MM.1S (cell line): Measurements from ENCODE around the gene LIN9.

ENCODE experiments used
- DNase-seq: peaks from one replicate; pipeline ENCODE4 v3.0.0-alpha.2; 2015
- H2AFZ ChIP-seq: fragments of 300-600 bp; sonication (generic); 2 replicates; pipeline ENCODE4 v1.6.0; 2016; ENCODE audit warnings: antibody characterized with exemption, low read length
- H3F3A ChIP-seq: fragments of 300-600 bp; sonication (generic); 2 replicates; pipeline ENCODE4 v1.6.1; 2016; ENCODE audit warnings: mild to moderate bottlenecking, antibody characterized with exemption, low read length, moderate library complexity, mixed read lengths; ENCODE audit not compliant: insufficient read depth
- H3K27ac ChIP-seq: fragments of 300-600 bp; sonication (generic); 2 replicates; pipeline ENCODE4 v1.5.1; 2016; ENCODE audit warnings: mild to moderate bottlenecking, low read length
- H3K27me3 ChIP-seq: fragments of 300-600 bp; sonication (generic); replicated peaks from 2 replicates; pipeline ENCODE4 v1.6.0; 2016; ENCODE audit warnings: low read length; ENCODE audit not compliant: insufficient read depth
- H3K36me3 ChIP-seq: fragments of 300-600 bp; sonication (generic); replicated peaks from 2 replicates; pipeline ENCODE4 v1.6.1; 2016; ENCODE audit warnings: mild to moderate bottlenecking, low read length, mixed read lengths; ENCODE audit not compliant: insufficient read depth
- H3K4me1 ChIP-seq: fragments of 300-600 bp; sonication (generic); 2 replicates; pipeline ENCODE4 v1.6.1; 2016; ENCODE audit warnings: low read length, mixed read lengths
- H3K4me2 ChIP-seq: fragments of 300-600 bp; sonication (generic); 2 replicates; pipeline ENCODE4 v1.6.0; 2016; ENCODE audit warnings: low read depth, low read length
- H3K4me3 ChIP-seq: fragments of 300-600 bp; sonication (generic); 2 replicates; pipeline ENCODE4 v1.5.1; 2016; ENCODE audit warnings: low read length, mixed read lengths
- H3K79me2 ChIP-seq: fragments of 300-600 bp; sonication (generic); 2 replicates; pipeline ENCODE4 v1.6.1; 2016; ENCODE audit warnings: mixed run types, low read length, mixed read lengths
- H3K9ac ChIP-seq: fragments of 300-600 bp; sonication (generic); 2 replicates; pipeline ENCODE4 v1.6.1; 2016; ENCODE audit warnings: low read length, mixed read lengths
- H3K9me2 ChIP-seq: fragments of 300-600 bp; sonication (generic); replicated peaks from 2 replicates; pipeline ENCODE4 v1.6.1; 2016; ENCODE audit warnings: mild to moderate bottlenecking, low read length, mixed read lengths; ENCODE audit not compliant: insufficient read depth
- H3K9me3 ChIP-seq: fragments of 300-600 bp; sonication (generic); replicated peaks from 2 replicates; pipeline ENCODE4 v1.6.1; 2016; ENCODE audit warnings: mild to moderate bottlenecking, low read length, mixed read lengths; ENCODE audit not compliant: insufficient read depth
- H4K20me1 ChIP-seq: fragments of 300-600 bp; sonication (generic); 2 replicates; pipeline ENCODE4 v1.6.1; 2016; ENCODE audit warnings: mild to moderate bottlenecking, low read length, moderate library complexity, mixed read lengths; ENCODE audit not compliant: insufficient read depth
- CTCF ChIP-seq: fragments of 300-600 bp; sonication (generic); IDR thresholded peaks from 2 replicates; pipeline ENCODE4 v1.5.1; 2016; ENCODE audit warnings: antibody characterized with exemption, low read length, mixed read lengths
- EZH2 ChIP-seq: fragments of 300-600 bp; sonication (generic); optimal IDR thresholded peaks from 2 replicates; pipeline ENCODE3; 2017; ENCODE audit warnings: low read depth, mild to moderate bottlenecking, antibody characterized with exemption, low read length, mixed read lengths
- EZH2phosphoT487 ChIP-seq: fragments of 300-600 bp; sonication (generic); IDR thresholded peaks from 2 replicates; pipeline ENCODE4 v1.6.1; 2018; ENCODE audit warnings: antibody characterized with exemption, low read length

The LIN9 gene

DNA sequence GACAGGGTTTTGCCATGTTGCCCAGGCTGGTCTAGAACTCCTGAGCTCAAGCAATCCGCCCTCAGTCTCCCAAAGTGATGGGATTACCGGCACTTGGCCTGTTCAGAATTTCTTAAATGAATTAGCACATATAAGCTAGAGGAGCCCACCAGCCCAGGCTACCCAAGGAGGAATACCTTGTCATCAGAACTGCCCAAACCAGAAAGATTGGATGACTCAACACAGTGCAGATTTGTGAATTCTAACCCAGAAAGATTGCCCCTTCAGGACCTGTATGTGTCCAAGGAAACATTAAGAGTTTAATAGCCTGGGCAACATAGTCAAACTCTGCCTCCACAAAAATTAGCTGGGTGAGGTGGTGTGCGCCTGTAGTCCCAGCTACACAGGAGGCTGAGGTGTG lies 14.0 kb upstream of the LIN9 start:
- Histone ChIP-seq H3K4me3 (no peak overlapping the region), H3K9ac (no peak overlapping the region), H3F3A (no peaks in the 10 kb centered on the region), H3K36me3 (no peaks in the 10 kb centered on the region), H4K20me1 (no peaks in the 10 kb centered on the region), H3K9me3 (no peaks in the 10 kb centered on the region), H3K79me2 (no peaks in the 10 kb centered on the region), H3K27ac (no peak overlapping the region), H3K9me2 (no peaks in the 10 kb centered on the region), H3K4me2 (no peak overlapping the region), H2AFZ (no peak overlapping the region), H3K27me3 (no peaks in the 10 kb centered on the region), H3K4me1 (no peaks in the 10 kb centered on the region)
- DNase-seq, result no peak
- TF ChIP-seq EZH2 (no peak), EZH2phosphoT487 (no peak), CTCF (no peak)

DNA sequence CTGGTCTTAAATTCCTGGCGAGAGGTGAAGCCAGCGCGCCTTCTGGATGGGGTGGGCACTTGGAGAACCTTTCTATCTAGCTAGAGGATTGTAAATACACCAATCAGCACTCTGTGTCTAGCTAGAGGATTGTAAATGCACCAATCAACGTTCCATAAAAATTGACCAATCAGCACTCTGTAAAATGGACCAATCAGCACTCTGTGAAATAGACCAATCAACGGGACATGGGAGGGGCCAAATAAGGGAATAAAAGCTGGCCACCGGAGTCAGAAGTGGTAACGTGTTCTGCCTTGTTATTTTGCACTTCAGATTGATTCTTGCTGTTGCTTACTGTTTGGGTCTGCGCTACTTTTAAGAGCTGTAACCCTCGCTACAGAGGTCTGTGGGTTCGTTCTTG lies 12.0 kb upstream of the LIN9 start:
- TF ChIP-seq EZH2phosphoT487 (no peak), CTCF (no peak), EZH2 (no peak)
- Histone ChIP-seq H3K27ac (no peak overlapping the region), H3K9me3 (no peaks in the 10 kb centered on the region), H4K20me1 (no peaks in the 10 kb centered on the region), H3K4me2 (no peak overlapping the region), H3K79me2 (no peaks in the 10 kb centered on the region), H3K9ac (no peak overlapping the region), H3F3A (no peaks in the 10 kb centered on the region), H3K9me2 (no peaks in the 10 kb centered on the region), H3K36me3 (no peaks in the 10 kb centered on the region), H3K4me1 (no peaks in the 10 kb centered on the region), H3K4me3 (no peak overlapping the region), H2AFZ (no peak overlapping the region), H3K27me3 (no peaks in the 10 kb centered on the region)
- DNase-seq, result no peak

DNA sequence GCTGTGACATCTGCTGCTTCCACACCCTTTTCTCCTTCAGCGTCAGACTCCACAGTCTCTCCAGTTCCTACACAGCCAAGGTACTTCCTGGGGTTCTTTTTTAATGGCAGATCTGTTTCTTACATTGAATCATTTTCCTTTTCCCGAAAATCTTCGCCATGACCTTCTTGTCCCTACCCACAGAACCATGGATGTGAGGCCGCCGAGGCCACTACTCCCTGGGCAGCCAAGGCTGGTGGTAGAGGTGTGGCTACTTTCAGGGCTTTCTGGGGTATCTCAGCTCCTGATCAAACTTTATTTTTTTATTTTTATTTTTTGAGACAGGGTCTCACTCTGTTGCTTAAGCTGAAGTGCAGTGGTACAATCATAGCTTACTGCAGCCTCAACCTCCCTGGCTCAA lies 9.5 kb upstream of the LIN9 start:
- H3K9me2 ChIP-seq, result no peaks in the 10 kb centered on the region
- H2AFZ ChIP-seq, result no peak overlapping the region
- no peak for TF ChIP-seq CTCF
- no peak for TF ChIP-seq EZH2
- TF ChIP-seq EZH2phosphoT487, result no peak
- H3K4me1 ChIP-seq, result no peaks in the 10 kb centered on the region
- no peak overlapping the region for H3K27ac ChIP-seq
- H4K20me1 ChIP-seq, result no peaks in the 10 kb centered on the region
- no peak overlapping the region for H3K4me2 ChIP-seq
- no peak overlapping the region for H3K9ac ChIP-seq
- H3K79me2 ChIP-seq, result no peaks in the 10 kb centered on the region
- H3K9me3 ChIP-seq, result no peaks in the 10 kb centered on the region
- no peak overlapping the region for H3K4me3 ChIP-seq
- H3K27me3 ChIP-seq, result no peaks in the 10 kb centered on the region
- no peaks in the 10 kb centered on the region for H3K36me3 ChIP-seq
- no peaks in the 10 kb centered on the region for H3F3A ChIP-seq
- DNase-seq, result no peak
